Right lobe of liver (tissue), 6 donors: Measurements from ENCODE around the gene FGD5. TPM values are rescaled to one million over a fixed set of nuclear protein-coding genes. Genes with fewer than 3 reads are reported as not detected.

Experiments
- ATAC-seq, 4 donors: fragments of 200-7000 bp; cut with Tn5 transposase; one replicate each; pipeline ENCODE4 v1.9.1; 2020; ENCODE audit warnings: mild to moderate bottlenecking in 4 of 4, moderate library complexity in 4 of 4
- DNase-seq, 3 donors: peaks; one replicate each; pipeline ENCODE4 v3.0.0-alpha.2; 2020
- H3K27ac ChIP-seq, 3 donors: fragments of 200-600 bp; one replicate each; pipeline ENCODE4 v1.8.0; 2022
- H3K27me3 ChIP-seq, 2 donors: fragments of 200-600 bp; one replicate each; pipeline ENCODE4 v1.8.0; 2022
- H3K36me3 ChIP-seq, 4 donors: fragments of 200-600 bp; sonication (generic) in 1 of 4; one replicate each; pipeline versions ENCODE4 v1.5.1 to v1.8.0; 2017 to 2022; ENCODE audit warnings: control low read depth in 1 of 4
- H3K4me1 ChIP-seq, 4 donors: fragments of 200-600 bp; sonication (generic) in 1 of 4; one replicate each; pipeline versions ENCODE4 v1.5.1 to v1.8.0; 2017 to 2022; ENCODE audit warnings: control low read depth in 1 of 4
- H3K4me3 ChIP-seq, 3 donors: fragments of 200-600 bp; one replicate each; pipeline ENCODE4 v1.8.0; 2022
- H3K9me3 ChIP-seq, 4 donors: fragments of 200-600 bp; sonication (generic) in 1 of 4; one replicate each; pipeline versions ENCODE4 v1.5.1 to v1.8.0; 2017 to 2022; ENCODE audit warnings: control low read depth in 1 of 4
- POLR2A ChIP-seq: fragments of 450-650 bp; IDR thresholded peaks from one replicate; pipeline ENCODE4 v1.6.1; 2017; ENCODE audit warnings: antibody characterized with exemption, mild to moderate bottlenecking
- WGBS: methylation state at CpG from one replicate; pipeline ENCODE4 v1.1.6; 2018; ENCODE audit warnings: low coverage, low lambda C conversion rate; ENCODE audit not compliant: insufficient coverage; ENCODE audit errors: missing lambda C conversion rate; 5-methylcytosine and 5-hydroxymethylcytosine counted together
- intact Hi-C, 2 donors: fragments of 100-400 bp; cut with DNase I; formaldehyde crosslinking; loops; one replicate each; pipeline versions ENCODE4 v1.11.2 to v1.14.1; 2022
- total RNA-seq, 6 experiments: library from RNA; depleted of rRNA in 2 of 6; stranded (reverse); fragments of >200 nt in 2 of 6; fragmentation: NEBNext Ultra II Directional in 3 of 6; extraction: Animal tissue kit (Norgen Biotek cat#: 25700) in 3 of 6; gene quantifications; one replicate each; pipeline versions ENCODE4 v1.1.0 to v1.2.4, GENCODE V29; 2016 to 2023
- TF ChIP-seq, protein P1 (sequence below), 4 donors: fragments of 200-600 bp in 3 of 4; fragments of 450-650 bp in 1 of 4; IDR thresholded peaks; one replicate each; pipeline versions ENCODE4 v1.5.1 to v1.8.0; 2016 to 2022; ENCODE audit warnings: antibody characterized with exemption in 4 of 4, mild to moderate bottlenecking in 2 of 4
- donor health status: DM: no; HTN: yes; CAD: no.
- donor health status: DM: no; HTN: no; CAD: no.
- donor health status: DM: no; HTN: no; CAD: no.
- donor health status: DM: no; HTN: yes; CAD: no.
- donor health status: DM: no; HTN: yes; CAD: no.

Gene FGD5
- total RNA-seq, 6 experiments from 2014 or later = 3.4 to 8.9 (median 5.9) TPM

- peak; percentile 48 to 68 (median 64) for ATAC-seq
- Histone ChIP-seq H3K4me3 (peak overlapping the region; percentile 39 to 47 (median 42)), H3K36me3 (no peaks in the 10 kb centered on the region), H3K27me3 (peaks cover 0 to 7% of the 10 kb centered on the region in 2 donors), H3K27ac (peak overlapping the region in 2 of 3 donors; percentile 26 to 73), H3K4me1 (peaks cover 0 to 12% (median 0%) of the 10 kb centered on the region in 4 donors), H3K9me3 (no peaks in the 10 kb centered on the region)
- TF ChIP-seq, protein P1, sequence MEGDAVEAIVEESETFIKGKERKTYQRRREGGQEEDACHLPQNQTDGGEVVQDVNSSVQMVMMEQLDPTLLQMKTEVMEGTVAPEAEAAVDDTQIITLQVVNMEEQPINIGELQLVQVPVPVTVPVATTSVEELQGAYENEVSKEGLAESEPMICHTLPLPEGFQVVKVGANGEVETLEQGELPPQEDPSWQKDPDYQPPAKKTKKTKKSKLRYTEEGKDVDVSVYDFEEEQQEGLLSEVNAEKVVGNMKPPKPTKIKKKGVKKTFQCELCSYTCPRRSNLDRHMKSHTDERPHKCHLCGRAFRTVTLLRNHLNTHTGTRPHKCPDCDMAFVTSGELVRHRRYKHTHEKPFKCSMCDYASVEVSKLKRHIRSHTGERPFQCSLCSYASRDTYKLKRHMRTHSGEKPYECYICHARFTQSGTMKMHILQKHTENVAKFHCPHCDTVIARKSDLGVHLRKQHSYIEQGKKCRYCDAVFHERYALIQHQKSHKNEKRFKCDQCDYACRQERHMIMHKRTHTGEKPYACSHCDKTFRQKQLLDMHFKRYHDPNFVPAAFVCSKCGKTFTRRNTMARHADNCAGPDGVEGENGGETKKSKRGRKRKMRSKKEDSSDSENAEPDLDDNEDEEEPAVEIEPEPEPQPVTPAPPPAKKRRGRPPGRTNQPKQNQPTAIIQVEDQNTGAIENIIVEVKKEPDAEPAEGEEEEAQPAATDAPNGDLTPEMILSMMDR (IDR thresholded peaks at IDR 0.05) = no peak
- TF ChIP-seq POLR2A = no peak
- WGBS = 20% methylated on average over 13 of the region's 85 CpGs
- intact Hi-C loops = no loop called here
- peak in 1 of 3 donors; percentile 48 for DNase-seq
Observed at GRCh38 chr3:14810070-14810791, 8.5 kb upstream of the FGD5 start.

DNA sequence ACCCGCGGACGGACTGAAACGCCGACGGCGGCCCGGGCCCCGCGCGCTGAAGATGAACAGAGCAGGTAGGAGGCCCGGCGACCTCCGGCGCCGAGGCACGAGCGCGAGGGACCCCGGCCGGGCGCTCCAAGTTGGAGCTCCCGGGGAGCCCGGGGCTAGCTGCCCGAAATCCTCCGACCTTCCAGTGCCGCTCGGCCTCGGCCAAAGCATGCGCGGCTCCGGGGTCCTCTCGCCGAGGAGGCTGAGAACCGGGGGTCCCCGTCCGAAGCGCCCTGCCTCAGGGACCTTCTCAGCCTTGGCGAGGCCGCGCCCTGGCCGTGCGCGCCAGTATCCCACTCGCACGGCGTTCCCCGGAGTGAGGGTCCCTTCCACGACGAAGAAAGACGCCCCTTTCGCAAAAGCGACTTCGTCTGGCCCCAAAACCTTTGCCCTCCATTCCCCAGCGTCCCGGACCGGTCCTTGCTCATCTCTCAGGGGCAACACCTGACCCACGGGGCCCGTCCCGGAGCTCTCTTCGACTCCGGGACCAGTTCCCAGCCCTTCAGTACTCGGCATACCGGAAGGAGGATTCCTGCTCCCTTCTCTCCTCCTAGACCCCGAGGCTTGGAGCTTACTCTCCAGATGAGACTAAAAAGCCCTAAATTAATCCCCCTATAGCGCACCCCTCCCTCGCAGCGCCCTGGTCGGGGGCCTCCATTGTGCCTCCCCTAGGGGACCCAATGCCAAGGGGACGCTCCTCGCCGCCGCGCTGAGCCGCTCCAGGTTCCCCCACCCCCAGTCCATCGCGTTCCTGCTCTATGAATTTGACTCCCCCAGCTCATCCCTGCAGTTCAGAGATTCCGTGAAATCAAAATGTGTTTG is 7.7 kb upstream of the FGD5 start:
- intact Hi-C loops = no loop called here
- peak overlapping the region in 2 of 3 donors; percentile 37 to 73 for H3K27ac ChIP-seq
- no peaks in the 10 kb centered on the region for H3K36me3 ChIP-seq
- TF ChIP-seq POLR2A = no peak
- TF ChIP-seq, protein P1 (IDR thresholded peaks at IDR 0.05) = no peak
- peaks cover 0 to 7% of the 10 kb centered on the region in 2 donors for H3K27me3 ChIP-seq
- WGBS = 4% methylated on average over 9 of the region's 78 CpGs
- DNase-seq = no peak
- H3K9me3 ChIP-seq = no peaks in the 10 kb centered on the region
- peak overlapping the region; percentile 39 to 47 (median 42) for H3K4me3 ChIP-seq
- ATAC-seq = no peak
- H3K4me1 ChIP-seq = peaks cover 0 to 12% (median 0%) of the 10 kb centered on the region in 4 donors

GRCh38 chr3:14811684-14812083 is 7.1 kb upstream of the FGD5 start:
- Histone ChIP-seq H3K4me3 (peak overlapping the region; percentile 39 to 47 (median 42)), H3K27ac (no peak overlapping the region), H3K4me1 (peaks cover 0 to 12% (median 0%) of the 10 kb centered on the region in 4 donors), H3K27me3 (peaks cover 0 to 7% of the 10 kb centered on the region in 2 donors), H3K9me3 (no peaks in the 10 kb centered on the region), H3K36me3 (no peaks in the 10 kb centered on the region)
- WGBS = 61% methylated on average over 4 of the region's 7 CpGs
- intact Hi-C loops = no loop called here
- ATAC-seq (peak in 1 of 4 donors; percentile 17), DNase-seq (no peak)
- TF ChIP-seq POLR2A = no peak
- TF ChIP-seq, protein P1 (IDR thresholded peaks at IDR 0.05) = no peak

DNA sequence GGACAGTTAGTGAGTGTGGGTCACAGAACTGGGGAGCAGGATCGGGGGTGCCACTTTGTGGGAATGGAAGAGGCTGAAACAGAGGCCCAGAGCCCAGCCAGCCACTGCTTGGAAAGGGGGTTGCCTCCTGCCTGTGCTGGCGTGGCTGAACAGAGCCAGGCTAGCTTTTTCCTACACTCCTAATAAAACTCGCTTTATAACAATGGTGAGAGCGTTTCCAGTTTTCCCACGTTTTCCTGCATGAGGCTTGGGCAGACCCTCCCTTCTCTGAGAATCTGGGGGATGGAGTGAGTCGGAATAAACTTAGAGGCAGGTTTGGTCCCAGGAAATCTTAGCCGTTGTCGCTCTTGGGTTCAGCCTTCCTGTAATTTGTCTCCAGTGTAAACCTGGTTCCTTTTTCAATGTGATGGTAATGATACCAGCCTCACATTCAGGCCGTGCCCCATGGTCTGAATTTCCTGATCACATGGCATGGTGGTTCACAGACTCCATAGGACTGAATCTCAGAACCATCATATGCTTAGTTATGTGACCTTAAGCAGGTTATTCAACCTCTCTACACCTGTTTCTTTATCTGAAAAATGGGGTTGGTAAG is 6.5 kb upstream of the FGD5 start:
- ATAC-seq = no peak
- no peak for TF ChIP-seq POLR2A
- TF ChIP-seq, protein P1 (IDR thresholded peaks at IDR 0.05) = no peak
- no peaks in the 10 kb centered on the region for H3K36me3 ChIP-seq
- peaks cover 0 to 7% of the 10 kb centered on the region in 2 donors for H3K27me3 ChIP-seq
- no peaks in the 10 kb centered on the region for H3K9me3 ChIP-seq
- H3K4me1 ChIP-seq = peaks cover 0 to 12% (median 0%) of the 10 kb centered on the region in 4 donors
- no peak overlapping the region for H3K27ac ChIP-seq
- DNase-seq = no peak
- H3K4me3 ChIP-seq = peak overlapping the region in 1 of 3 donors; percentile 16
- intact Hi-C loops = no loop called here
- WGBS = 59% methylated on average over 3 of the region's 9 CpGs
